ENCODE results near the gene PPBP.

The PPBP gene, protein sequence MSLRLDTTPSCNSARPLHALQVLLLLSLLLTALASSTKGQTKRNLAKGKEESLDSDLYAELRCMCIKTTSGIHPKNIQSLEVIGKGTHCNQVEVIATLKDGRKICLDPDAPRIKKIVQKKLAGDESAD

DNA sequence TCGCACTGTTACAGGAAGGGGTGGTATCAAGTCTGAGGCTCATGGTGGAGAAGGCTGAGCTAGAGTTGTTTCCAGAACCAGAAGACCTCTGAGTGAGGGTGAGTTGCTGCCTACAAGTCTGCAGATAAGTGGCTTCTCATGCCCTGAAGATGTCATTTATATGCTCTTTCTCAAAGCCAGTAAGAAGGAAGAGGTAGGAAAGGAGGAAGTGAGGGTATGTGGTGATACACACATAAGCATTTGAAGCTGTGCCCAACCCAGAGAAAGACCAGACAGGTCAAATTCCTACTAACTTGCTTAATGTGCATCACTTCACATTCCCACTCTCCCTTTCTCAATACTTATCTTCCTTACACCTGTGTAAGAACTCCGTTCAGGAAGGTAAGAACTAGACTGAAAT lies at the start of gene PPBP:
Gene PPBP, minus strand, starts transcription at position 130 of the 400 bp plus-strand sequence. Its CDS starts 87 bp downstream, at position 43.
- no peak for DNase-seq

DNA sequence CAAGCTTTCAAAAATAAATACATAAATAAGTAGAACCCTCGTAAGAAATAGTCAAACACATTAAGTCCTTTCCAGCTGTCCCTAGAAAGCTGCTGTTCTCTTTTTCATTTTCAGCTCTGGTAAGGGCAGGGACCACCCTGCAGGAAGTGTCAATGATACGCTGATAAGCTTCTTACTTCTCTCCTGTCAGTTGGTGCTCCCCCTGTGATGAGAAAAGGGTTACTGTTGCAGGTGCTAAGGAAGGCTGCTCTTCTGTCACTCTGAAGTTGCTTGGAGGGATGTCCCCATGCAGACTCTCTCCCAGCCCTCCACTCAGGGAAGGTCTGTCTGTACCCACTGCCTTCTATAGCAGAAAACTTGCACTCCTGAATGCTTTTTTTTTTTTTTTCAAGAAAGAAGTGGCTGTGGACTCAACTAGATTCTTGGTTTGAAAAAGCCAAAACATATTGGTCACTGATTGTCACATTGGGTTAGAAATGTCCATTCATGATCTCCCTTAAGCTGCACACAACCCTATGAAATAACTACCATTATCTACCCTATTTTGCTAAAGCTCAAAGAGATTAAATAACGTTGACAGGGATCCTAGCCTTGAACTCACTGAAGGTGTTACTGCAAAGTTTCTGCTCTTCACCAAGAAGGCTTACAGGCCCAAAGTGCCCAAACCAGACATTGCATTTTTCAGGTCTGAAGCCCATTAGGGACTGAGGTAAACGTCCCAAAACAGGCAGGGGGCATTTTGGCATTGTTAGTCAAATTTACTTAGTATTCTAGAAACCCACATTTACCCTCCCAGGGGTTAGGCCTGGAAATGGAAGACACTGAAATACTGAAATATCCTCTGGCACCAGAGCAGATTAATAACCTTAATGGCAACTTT lies 49.3 kb upstream of the PPBP start:
- DNase-seq = peak; percentile 15

DNA sequence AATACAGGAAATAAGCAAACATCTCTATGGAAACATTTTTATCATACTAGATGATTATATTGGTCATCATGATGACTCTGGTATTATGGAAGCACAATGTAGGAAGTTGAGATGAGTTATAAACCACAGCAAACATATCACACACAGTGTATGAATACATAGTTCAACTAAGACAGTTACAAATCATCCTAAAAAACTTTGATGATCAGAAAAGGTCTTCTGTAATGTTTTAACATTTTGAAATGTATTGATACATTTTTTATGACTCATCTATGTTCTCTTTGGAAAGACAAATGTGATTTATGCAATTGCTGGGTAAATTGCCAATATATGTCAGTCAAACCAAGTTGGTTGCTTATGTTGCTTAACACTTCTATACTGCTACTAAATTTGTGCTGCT lies 45.7 kb upstream of the PPBP start:
- no peak for DNase-seq

DNA sequence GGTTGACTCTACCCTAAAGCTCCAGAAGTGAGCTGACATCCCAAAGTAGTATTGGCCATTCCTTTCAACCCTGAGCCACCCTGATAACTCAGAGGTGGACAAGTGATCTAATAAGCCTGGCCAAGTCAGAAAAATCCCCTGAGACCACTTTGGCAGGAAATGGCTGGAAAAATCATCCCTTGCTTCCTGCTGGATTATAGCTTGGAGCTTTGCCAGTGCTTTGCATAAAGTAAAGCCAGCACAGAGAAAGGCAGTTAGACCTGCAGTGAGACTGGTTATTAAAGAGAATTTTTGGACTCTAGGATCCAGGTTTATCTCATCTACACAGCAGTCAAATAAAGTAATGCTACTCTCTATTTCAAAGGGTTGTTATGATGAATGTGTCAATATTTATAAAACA lies 44.1 kb upstream of the PPBP start:
- DNase-seq = no peak

DNA sequence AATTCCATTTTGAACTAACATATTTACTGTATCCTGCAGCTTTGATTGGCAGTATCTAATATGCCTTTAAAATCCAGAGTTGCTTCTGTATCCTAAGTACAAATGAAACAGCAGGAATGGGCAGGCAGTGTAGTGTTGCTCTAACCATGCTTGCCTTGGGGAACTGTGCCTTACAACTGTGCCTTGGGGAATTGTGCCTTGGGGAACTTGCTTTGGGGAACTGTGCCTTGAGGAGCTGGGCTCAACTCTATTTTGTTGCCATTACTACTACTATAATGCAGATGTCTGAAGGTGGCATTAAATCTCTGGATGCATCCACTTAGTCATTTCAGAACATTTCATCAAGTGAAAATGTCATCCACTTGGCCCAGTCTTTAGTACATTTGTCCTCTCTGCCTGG lies 43.6 kb upstream of the PPBP start:
- DNase-seq = no peak

DNA sequence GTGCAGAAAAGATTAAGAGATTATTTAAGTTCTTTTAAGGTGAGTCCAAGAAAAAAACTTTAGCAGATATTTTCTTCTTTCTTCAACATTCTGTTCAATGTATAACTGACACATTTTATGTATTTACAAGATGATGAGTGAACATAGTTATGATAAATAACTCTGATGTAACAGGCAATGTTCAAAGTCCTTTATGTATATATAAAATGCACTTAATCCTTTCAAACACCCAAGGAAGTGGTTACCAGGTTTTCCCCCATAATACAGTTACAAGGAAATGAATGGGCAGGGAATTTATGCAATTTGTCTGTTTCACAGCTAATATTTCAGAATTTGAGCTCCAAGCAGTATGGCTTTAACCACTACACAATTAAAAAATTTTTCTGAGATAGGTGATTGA lies 42.3 kb upstream of the PPBP start:
- no peak for DNase-seq

DNA sequence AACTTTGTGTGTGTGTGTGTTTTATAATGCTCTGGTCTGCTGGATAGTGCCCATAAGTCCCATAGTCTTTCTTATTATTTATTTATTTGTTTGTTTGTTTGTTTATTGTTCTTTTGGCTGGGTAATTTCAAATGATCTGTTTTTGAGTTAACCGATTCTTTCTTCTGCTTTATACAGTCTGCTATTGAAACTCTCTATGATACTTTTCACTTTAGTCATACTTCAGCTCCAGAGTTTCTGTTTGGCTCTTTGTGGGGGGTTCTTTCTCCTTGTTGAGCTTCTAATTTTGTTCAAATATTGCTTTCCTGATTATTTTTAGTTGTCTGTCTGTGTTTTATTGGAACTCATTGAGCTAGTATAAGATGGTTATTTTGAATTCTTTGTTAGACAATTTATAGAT lies 40.5 kb upstream of the PPBP start:
- DNase-seq = no peak

DNA sequence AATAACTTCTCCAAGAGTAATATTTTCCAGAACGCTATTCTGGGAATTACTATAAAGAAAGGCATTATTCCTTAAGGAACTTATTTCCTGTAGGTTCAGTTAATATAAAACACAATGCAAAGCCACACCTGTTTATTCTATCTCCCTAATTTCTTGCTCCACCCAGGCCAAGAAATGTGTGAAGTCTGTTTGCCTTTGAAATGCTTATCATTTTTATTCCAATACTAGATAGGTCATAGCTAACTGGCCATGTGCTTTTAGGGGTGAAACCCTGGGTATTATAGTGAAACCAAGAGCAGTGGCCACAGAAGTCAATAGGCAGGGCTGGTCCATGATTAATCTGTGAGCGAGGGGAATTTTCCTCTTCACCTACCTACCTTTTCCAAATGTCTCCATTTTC lies 35.7 kb upstream of the PPBP start:
- no peak for DNase-seq

DNA sequence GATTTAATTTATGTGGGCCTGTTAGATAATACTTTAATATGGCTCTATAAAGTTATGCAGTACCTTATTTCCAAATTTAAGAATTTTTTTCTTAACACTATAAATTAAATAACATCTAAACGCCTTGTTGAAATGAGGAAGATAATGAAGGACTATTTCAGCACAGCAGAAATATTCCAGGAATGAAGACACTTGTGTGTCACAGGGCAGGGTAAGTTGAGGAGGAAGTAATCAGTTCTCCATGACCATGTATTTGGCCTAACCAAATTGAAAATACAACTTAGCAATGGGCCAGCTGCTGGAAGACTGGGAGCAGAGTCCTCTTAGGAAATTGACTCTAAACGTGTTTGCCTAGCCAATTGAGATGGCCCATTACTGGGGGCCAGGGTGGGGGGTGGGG lies 33.6 kb upstream of the PPBP start:
- no peak for DNase-seq

DNA sequence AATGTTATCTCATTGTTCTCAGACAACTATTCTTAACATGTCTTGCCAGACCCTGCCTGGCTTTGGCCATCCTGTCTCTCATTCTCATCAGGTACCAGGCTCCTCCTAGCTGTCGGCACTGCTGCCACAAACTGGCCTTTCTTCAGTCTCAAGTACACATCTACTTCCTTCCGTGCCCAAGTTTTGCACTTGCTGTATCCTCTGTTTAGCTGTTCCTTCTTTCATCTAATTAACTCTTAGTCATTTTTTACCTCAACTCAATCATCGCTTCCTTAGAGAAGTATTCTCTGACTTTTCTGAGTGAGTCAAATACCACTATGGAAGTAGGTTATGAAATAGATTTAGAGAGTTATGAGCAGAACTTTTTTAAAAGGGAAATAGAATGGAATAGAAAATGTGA lies 30.8 kb upstream of the PPBP start:
- DNase-seq = peak; percentile 35

DNA sequence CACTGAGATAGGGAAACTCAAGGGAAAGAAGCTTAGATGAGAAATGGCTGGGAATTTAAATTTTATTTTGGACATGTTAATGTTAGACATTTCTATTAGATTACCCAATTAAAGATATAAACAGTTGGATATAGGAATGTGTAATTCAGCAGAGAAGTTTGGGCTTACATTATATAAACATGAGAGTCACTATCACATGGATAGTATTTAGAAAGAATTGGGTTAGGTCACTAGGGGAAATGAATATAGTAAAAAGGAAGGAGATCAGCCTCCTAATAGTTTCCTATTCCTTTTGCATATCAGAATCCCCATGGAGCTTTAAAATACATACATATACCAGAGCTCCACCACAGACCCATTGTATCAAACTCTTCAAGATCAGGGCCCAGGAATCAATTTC lies 30.1 kb upstream of the PPBP start:
- DNase-seq = no peak

DNA sequence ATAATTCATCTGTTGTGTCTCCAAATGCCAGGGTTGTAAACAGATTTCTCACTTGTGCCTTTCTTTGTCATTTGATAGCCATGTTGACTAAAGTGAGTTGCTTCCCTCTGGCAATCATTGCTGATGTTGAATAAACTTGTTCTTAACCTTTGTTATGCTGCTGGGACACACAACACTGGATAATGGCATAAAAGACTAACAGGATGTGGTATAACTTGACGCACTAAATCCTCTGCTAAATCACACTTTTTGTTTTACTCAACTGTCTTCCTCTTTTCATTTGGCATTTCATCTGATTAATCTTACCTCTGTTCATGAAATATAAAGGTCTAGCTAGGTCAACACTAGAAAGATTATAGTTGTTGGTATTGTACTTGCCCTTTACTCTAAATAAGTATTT lies 28.1 kb upstream of the PPBP start:
- DNase-seq = peak; percentile 26

DNA sequence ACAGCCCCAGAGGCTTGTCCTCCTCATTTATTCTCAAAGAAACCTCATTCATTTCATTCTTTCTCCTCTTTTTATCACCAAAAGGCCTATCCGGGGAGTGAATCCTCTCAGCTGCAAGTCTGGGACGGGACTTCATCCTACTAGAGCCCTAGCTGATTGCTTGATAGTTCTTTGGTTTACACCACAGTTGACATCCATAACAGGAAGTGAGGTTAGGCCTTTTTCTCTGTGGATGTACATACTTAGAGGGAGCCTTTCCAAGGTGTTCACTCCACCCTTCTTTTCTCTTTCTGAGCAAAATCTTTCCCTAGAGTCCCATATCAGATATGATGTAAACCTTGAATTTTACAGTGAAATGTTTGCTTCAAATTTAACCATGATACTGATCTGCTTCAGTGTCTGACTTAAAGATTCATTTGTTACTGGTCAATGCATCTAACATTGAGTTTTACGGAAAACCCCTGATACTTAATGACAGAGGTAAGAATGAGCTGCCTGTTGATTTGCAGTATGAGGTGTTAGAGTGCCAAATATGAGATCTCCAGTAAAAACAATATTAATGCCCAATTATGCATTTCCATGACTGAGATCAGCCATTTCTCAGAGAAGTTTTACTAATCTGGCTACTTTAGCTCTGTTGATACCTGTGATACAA lies 27.3 kb upstream of the PPBP start:
- DNase-seq = no peak

DNA sequence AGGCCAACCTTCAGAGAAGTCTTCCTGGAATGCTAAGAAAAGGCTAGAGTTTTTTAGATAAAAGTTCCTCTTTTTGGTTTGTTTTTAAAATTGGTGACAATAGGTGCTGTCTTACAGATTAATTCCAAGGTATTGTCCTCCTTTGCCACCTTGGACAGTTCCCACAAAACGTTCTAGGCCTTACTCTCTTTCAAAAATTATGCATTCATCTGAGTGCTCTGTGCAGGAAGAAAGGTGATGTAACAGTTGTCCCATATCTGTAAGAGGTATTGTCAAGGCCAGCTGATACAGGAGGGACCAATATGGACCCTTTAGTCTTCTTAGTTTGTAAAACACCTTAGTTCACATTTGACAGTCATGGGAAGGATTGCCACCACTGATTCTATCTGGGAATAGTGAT lies 26.3 kb upstream of the PPBP start:
- no peak for DNase-seq

DNA sequence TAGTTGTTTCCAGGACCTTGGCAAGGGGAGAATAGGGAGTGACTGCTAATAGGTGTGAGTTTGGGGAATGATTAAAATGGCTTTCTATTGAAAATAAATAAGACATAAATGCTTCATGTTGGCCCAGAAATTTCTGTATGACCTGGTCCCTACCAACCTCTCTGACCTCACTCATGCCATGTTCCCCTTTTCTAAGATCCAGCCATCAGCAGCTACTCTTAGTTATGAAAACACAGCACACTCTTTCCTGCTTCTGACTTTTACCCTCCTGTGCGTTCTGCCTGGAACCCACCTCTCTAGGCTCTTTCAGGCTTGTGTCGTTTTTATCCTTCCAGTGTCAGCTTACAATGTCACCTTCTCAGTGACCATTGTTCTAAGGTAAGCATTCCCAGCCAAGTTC lies 25.3 kb upstream of the PPBP start:
- DNase-seq = no peak

DNA sequence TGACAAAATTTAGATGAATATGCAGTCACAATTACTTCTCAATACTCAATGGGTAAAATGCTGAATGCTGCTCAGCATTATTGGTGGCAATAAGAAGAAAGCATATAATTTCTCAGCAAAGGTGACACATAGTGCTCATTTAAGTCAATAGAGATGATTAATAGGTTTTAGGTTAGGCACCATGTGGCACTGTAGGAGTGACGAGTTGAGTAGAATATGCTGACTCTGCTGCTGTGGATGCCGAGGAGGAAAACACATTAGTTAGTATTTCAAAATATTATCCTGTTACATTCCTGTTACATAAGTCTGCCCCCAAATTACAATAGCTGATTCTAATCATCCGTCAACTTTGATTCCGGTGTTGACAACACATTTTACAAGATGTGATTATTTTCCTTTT lies 24.1 kb upstream of the PPBP start:
- no peak for DNase-seq

DNA sequence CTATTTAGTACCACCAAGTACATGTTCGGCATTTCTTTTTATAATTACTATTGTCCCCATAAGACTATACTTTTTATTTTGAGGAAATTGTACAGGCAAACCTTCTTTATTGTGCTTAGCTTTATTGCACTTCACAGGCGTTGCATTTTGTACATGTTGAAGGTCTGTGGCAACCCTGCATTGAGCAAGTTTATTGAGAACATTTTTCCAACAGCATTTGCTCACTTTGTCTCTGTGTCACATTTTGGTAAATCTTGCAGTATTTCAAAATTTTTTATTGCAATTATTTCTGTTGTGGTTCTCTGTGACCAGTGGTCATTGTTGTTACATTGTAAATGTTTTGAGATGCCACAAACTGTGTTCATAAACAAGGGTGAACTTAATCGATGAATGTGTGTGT lies 21.3 kb upstream of the PPBP start:
- DNase-seq = no peak

DNA sequence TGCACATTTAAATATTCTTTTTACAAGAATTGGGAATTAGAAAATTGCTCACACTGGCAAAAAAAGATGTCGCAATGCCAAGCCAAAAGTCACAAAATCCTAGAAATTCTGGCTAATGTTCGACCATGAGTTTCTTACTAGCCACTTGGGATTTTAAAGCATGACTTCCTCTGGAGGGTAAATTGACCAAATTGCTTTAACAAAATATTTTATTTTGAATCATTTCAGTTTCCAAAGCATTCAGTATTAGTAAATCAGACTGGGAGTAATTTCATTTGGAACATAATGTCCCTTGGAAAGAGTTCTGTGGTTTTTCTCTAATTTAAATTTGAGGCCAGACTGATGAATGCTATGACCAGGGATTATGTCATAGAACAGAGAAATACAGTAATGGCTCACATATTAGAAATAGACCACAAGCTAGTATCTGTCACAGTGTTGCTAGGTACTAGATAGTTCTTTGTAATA lies 18.1 kb upstream of the PPBP start:
- no peak for DNase-seq

DNA sequence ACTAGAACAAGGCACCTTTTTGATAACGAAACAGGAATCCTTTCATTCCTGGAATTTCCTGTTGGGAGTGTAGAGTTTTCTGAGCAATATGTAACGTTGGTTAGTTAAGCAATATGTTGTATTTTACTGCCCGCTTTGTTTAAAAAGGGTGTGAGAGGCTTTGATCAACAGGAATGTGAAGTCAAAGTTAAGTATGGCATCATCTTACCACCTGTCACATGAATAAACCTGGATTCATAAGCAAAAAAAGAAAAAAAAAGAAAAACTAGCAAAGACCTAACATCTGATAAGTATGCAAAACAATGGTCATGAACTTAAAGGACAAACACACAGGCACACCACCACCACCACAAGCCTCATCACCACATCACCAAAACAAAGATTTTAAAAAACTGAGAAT lies 17.5 kb upstream of the PPBP start:
- DNase-seq = no peak

DNA sequence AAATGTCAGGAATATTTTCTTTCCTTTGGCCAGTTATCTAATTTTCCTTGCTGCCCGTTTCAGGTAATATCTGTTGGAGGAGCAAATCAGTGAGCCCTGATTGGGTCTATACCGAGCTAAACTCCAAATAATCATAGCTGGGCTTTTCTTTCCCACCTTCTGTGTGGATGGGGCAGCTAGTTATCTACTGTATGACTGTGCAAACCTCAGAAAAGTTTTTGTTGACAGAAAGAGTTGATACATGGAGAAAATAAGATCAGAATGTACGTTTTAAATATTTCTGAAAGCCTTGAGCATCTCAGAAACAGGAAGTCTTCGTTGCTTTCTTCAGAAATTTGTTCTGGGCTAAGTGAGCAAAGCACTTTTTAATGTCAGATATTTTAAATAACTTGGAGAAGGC lies 16.7 kb upstream of the PPBP start:
- DNase-seq = no peak

DNA sequence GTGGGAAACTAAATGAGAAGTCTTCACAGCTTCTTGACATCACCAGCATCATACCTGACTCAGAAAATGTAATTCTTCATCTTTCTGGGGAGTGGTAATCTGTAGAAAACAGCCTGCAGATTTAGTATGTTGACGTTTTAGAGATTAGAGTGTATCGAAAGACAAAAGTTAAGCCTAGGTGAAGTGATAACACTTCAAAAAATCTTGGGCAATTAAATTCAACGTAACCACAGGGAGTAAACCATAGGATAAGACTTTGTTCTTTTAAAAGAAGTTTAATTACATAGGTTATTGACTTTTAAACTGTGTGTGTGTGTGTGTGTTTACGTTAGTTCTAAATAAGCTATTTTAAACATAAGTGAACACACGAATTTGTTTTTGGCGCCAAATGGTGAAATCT lies 12.3 kb upstream of the PPBP start:
- no peak for DNase-seq

DNA sequence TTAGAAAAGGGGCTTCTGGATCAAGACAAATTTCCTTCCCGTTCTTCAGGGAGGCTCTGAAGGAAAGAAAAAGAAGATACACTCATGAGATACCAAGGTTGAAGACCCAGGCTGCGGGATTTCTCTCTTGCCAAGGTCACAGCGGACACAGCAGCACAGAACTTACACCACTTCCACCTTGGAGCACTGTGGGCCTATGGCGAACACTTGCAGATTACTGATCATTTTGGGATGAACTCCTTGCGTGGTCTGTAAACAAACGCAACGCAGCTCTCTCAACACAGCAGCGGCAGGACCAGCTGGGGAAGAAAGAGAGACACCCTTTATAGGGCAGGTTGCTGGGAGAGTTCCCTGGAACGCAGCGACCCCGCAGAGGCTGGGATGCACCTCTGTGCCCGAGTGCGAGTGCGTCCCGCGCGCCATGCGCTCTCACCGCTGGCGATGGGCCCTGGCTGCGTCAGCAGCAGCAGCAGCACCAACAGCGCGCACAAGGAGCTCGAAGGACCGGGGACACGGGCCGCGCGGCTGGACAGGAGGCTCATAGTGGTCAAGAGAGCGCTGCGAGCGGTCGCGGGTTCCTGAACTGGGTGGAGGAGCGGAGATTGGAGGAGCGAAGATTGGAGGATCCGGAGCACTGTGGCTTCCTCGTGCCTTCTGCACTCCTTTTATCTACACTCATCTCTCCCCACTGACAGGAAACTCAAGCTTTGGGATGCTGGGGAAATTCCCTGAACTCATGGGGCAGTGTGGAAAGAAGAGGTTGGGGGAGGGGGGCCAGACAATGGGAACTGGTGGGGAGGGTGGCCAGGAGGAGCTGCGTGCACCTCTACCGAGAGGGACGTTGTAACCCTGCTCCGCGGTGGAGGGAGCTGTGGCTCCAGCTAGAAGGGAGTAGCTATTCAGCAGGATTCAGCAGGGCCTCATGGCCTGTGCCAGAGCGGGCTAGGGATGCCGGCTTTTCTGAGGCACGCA lies 10.3 kb upstream of the PPBP start, which contains the start of gene CXCL5:
Gene CXCL5, minus strand, starts transcription at position 638 of the 972 bp plus-strand sequence. Its CDS starts 96 bp downstream, at position 542.
- no peak for DNase-seq

DNA sequence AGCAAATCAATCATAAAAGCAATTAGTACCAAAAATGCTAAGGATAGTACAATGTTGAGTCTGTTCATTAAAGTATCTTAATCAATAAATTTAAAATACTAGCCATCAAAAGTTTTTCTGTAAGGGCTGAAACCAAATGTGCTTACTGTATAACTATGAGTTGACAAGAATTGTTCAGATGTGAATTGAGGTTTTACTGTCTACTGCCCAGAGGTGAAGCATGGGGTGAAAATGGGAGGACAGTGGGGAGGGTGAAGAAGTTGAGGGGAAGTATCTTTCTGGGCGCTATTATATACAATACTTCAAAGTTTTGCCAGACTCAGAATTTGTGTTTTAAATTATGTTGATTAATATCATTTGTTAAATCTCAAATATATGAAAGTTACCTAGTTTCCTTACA lies 4.1 kb upstream of the PPBP start:
- DNase-seq = no peak
